Heart left ventricle (tissue), 16 donors: ENCODE data around the gene ADAMTSL1. TPM values are rescaled to one million over a fixed set of nuclear protein-coding genes. Genes with fewer than 3 reads are reported as not detected.

ENCODE experiments used
- ATAC-seq, 4 donors: fragments of 200-7000 bp; cut with Tn5 transposase; one replicate each; pipeline ENCODE4 v1.9.1; 2020 to 2022; ENCODE audit warnings: moderate library complexity in 4 of 4, mild to moderate bottlenecking in 3 of 4, moderate number of reproducible peaks in 1 of 4
- DNase-seq, 5 donors: peaks; one replicate each; pipeline ENCODE4 v3.0.0-alpha.2; 2020
- H3K27ac ChIP-seq, 12 donors: fragments of 200-600 bp; sonication (generic) in 4 of 12; one replicate each; pipeline versions ENCODE4 v1.5.0 to v1.8.0; 2016 to 2022; ENCODE audit warnings: mild to moderate bottlenecking in 2 of 12
- H3K27me3 ChIP-seq, 9 donors: fragments of 200-600 bp; sonication (generic) in 2 of 9; one replicate each; pipeline versions ENCODE4 v1.5.1 to v1.8.0; 2016 to 2022; ENCODE audit warnings: mild to moderate bottlenecking in 3 of 9
- H3K36me3 ChIP-seq, 9 donors: fragments of 200-600 bp; sonication (generic) in 2 of 9; one replicate each; pipeline versions ENCODE4 v1.5.0 to v1.8.0; 2018 to 2022; ENCODE audit warnings: mild to moderate bottlenecking in 2 of 9
- H3K4me1 ChIP-seq, 12 donors: fragments of 200-600 bp; sonication (generic) in 4 of 12; one replicate each; pipeline versions ENCODE4 v1.5.0 to v1.8.0; 2016 to 2022; ENCODE audit warnings: mild to moderate bottlenecking in 3 of 12
- H3K4me3 ChIP-seq, 12 donors: fragments of 200-600 bp; sonication (generic) in 4 of 12; one replicate each; pipeline versions ENCODE4 v1.5.0 to v1.8.0; 2017 to 2022; ENCODE audit warnings: mild to moderate bottlenecking in 9 of 12, moderate library complexity in 4 of 12
- H3K9me3 ChIP-seq, 12 donors: fragments of 200-600 bp; sonication (generic) in 4 of 12; one replicate each; pipeline versions ENCODE4 v1.5.0 to v1.8.0; 2016 to 2022; ENCODE audit warnings: mild to moderate bottlenecking in 1 of 12
- POLR2A ChIP-seq, 2 donors: fragments of 450-650 bp; IDR thresholded peaks; one replicate each; pipeline ENCODE4 v1.6.1; 2017; ENCODE audit warnings: antibody characterized with exemption in 2 of 2, mild to moderate bottlenecking in 2 of 2, moderate library complexity in 2 of 2
- WGBS, 4 donors: extraction: QIAGEN DNeasy Blood & Tissue Kit in 2 of 4; methylation state at CpG; one replicate each; pipeline versions ENCODE4 v1.1.5 to v1.1.7; 2013 to 2018; 5-methylcytosine and 5-hydroxymethylcytosine counted together
- intact Hi-C, 10 donors: fragments of 100-400 bp; cut with DNase I; formaldehyde crosslinking; loops; one replicate each; pipeline versions ENCODE4 v1.11.1 to v1.14.2; 2022
- polyA plus RNA-seq, 2 donors: library from polyadenylated mRNA; stranded (reverse); fragments of 200-250 nt; gene quantifications; one replicate each; pipeline ENCODE4 v1.2.3, GENCODE V29; 2013
- total RNA-seq, 9 donors: library from RNA; depleted of rRNA in 2 of 9; stranded (reverse); fragments of >200 nt in 2 of 9; fragmentation: NEBNext Ultra II Directional in 3 of 9; extraction: Animal tissue kit (Norgen Biotek cat#: 25700) in 3 of 9; gene quantifications; one replicate each; pipeline versions ENCODE4 v1.1.0 to v1.2.4, GENCODE V29; 2016 to 2023
- TF ChIP-seq, protein P1 (sequence below), 12 donors: fragments of 200-600 bp; sonication (generic) in 4 of 12; IDR thresholded peaks; one replicate each; pipeline versions ENCODE4 v1.5.0 to v1.8.0; 2018 to 2022; ENCODE audit warnings: antibody characterized with exemption in 12 of 12, mild to moderate bottlenecking in 5 of 12
- donor health status: ischemic (EF 13 %, LVEDD 7.1; RV severe dilation, severe dysfunction).
- donor health status: healthy with polysubstance abuse.
- donor health status: DM: no; HTN: yes; CAD: no.
- donor health status: DM: no; HTN: no; CAD: no.
- donor health status: ischemic (EF 25% LVEDD 6.9; RV normal size, moderate dysfunction).
- donor health status: ischemic (EF 25% LVEDD 5.7; RV mildly dilated, moderate dysfunction).
- donor health status: healthy.
- donor health status: DM: yes; HTN: yes; CAD: no.
- donor health status: ischemic (EF 35%, LVEDD 5.7; RV mildly dilated, moderate dysfunction).
- donor health status: nonischemic (EF 11% LVEDD 7.7; RV severe dilation, severe dysfunction).
- donor health status: DM: yes; HTN: yes; CAD: no.
- donor health status: PGD.
- donor health status: ischemic (EF 29% LVEDD 5.4; RV normal size, mild dysfunction).
- donor health status: nonischemic (EF 23%, LVEDD 6.1; RV moderate dilation, normal function).

Gene ADAMTSL1
- total and polyA plus RNA-seq, 11 donors, result 0.46 to 4.7 (median 1.1) TPM

- no peak for DNase-seq
- 78 to 85% (median 84%) methylated on average over 6 of the region's 6 CpGs for WGBS, 4 donors
- TF ChIP-seq POLR2A (IDR thresholded peaks at IDR 0.05), result no peak
- TF ChIP-seq, protein P1, sequence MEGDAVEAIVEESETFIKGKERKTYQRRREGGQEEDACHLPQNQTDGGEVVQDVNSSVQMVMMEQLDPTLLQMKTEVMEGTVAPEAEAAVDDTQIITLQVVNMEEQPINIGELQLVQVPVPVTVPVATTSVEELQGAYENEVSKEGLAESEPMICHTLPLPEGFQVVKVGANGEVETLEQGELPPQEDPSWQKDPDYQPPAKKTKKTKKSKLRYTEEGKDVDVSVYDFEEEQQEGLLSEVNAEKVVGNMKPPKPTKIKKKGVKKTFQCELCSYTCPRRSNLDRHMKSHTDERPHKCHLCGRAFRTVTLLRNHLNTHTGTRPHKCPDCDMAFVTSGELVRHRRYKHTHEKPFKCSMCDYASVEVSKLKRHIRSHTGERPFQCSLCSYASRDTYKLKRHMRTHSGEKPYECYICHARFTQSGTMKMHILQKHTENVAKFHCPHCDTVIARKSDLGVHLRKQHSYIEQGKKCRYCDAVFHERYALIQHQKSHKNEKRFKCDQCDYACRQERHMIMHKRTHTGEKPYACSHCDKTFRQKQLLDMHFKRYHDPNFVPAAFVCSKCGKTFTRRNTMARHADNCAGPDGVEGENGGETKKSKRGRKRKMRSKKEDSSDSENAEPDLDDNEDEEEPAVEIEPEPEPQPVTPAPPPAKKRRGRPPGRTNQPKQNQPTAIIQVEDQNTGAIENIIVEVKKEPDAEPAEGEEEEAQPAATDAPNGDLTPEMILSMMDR (IDR thresholded peaks at IDR 0.05), result no peak
These were observed 295.1 kb downstream of the ADAMTSL1 start for GRCh38 chr9:18768951-18769622.

DNA sequence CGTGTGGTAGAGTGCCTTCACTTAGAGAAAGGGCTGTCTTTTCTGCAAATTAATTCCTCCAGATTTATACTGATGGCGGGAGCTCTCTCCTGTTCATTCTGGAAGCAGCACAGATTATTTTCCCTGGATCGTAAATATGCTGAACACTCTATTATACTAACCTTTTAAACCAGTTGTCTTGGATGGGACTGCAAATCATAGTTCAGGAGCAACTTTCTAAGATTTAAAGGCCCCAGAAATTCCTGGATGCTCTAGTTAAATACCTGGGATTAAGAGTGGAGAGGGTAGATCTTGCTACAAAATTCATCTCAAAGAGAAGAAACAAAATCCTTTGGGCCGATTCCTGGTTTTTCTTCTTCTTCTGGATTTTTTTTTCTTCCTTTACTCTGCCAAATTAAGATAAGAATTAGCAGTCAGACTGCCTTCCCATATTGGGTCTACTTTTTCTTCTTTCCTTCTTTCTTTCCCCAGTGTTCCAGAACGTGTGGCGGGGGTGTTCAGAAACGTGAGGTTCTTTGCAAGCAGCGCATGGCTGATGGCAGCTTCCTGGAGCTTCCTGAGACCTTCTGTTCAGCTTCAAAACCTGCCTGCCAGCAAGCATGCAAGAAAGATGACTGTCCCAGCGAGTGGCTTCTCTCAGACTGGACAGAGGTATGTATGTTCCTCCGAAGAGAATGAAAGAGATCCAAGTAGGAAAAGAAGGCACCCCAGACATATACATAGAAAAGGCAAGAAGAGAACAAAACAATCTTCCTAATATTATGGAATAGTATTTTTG, 296.4 kb downstream of the ADAMTSL1 start:
- peak overlapping the region in 1 of 12 donors; percentile 39 for H3K27ac ChIP-seq
- intact Hi-C loops, result no loop called here

More at GRCh38 chr9:18768951-18769622, 295.1 kb downstream of the ADAMTSL1 start:
- Histone ChIP-seq H3K27me3 (no peaks in the 10 kb centered on the region), H3K36me3 (no peaks in the 10 kb centered on the region), H3K4me1 (peaks cover 0 to 15% (median 0%) of the 10 kb centered on the region in 12 donors), H3K4me3 (no peak overlapping the region), H3K27ac (no peak overlapping the region), H3K9me3 (no peaks in the 10 kb centered on the region)
- intact Hi-C loops, result no loop called here
- ATAC-seq, result no peak

DNA sequence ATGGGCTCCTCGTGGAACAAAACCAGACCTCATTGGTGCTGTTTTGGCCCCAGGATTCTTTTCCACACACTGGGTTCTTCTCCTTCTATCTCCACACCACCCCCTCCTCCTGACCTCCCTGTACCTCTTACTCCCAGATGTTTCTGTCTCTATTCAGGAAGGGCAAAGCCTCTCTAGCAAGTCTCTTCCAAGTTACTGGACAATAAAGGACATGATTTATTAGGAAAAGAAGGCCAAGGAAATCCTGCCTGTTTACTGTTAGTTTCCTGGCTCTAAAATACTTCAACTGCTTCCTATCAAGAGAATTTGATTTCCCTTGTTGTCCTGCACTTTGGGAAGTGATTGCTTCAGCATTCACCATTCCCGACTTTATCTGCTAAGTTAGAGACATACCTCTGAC, 297.1 kb downstream of the ADAMTSL1 start:
- peaks cover 0 to 15% (median 0%) of the 10 kb centered on the region in 12 donors for H3K4me1 ChIP-seq
- H3K9me3 ChIP-seq, result no peaks in the 10 kb centered on the region
- DNase-seq, result no peak
- H3K36me3 ChIP-seq, result no peaks in the 10 kb centered on the region
- H3K27ac ChIP-seq, result peak overlapping the region in 1 of 12 donors; percentile 39
- ATAC-seq, result peak in 1 of 4 donors; percentile 24
- H3K4me3 ChIP-seq, result no peak overlapping the region
- H3K27me3 ChIP-seq, result no peaks in the 10 kb centered on the region
- TF ChIP-seq, protein P1 (IDR thresholded peaks at IDR 0.05), result no peak
- no peak for TF ChIP-seq POLR2A (IDR thresholded peaks at IDR 0.05)
- 55 to 67% (median 60%) methylated on average over 2 of the region's 2 CpGs for WGBS, 4 donors
- intact Hi-C loops, result no loop called here

More for the DNA sequence above, 296.4 kb downstream of the ADAMTSL1 start:
- Histone ChIP-seq H3K4me3 (no peak overlapping the region), H3K36me3 (no peaks in the 10 kb centered on the region), H3K4me1 (peaks cover 0 to 15% (median 0%) of the 10 kb centered on the region in 12 donors), H3K27me3 (no peaks in the 10 kb centered on the region), H3K9me3 (no peaks in the 10 kb centered on the region)
- ATAC-seq (no peak), DNase-seq (no peak)
- no peak for TF ChIP-seq POLR2A (IDR thresholded peaks at IDR 0.05)
- TF ChIP-seq, protein P1 (IDR thresholded peaks at IDR 0.05), result no peak
- 92 to 95% (median 92%) methylated on average over 10 of the region's 10 CpGs for WGBS, 4 donors

DNA sequence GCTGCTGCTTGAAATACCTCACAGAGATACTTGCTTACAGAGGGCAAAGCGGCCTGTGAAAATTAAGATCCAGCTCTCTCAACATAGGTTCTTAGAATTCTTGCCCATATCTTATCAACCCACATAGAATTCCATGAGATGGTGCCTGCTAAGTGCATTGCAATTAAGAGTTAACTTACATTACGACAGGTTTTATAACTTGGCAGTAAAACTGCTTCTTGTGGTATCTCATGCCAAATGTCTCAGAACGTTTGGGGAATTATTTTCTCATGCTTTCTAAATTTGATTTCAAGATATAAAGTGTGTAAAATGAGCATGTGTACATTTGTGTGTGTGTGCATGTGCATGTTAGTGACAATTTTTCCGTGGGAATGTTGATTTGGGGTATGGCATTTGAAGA, 297.8 kb downstream of the ADAMTSL1 start:
- ATAC-seq, result no peak
- 45 to 56% (median 48%) methylated on average over 4 of the region's 4 CpGs for WGBS, 4 donors
- no peak for TF ChIP-seq POLR2A (IDR thresholded peaks at IDR 0.05)
- TF ChIP-seq, protein P1 (IDR thresholded peaks at IDR 0.05), result no peak
- Histone ChIP-seq H3K4me3 (no peak overlapping the region), H3K27ac (no peak overlapping the region), H3K9me3 (no peaks in the 10 kb centered on the region), H3K27me3 (no peaks in the 10 kb centered on the region), H3K36me3 (no peaks in the 10 kb centered on the region), H3K4me1 (peaks cover 0 to 15% (median 0%) of the 10 kb centered on the region in 12 donors)
- intact Hi-C loops, result no loop called here
- DNase-seq, result no peak
